CD14-positive monocyte (primary cell): ENCODE measurements around the gene CFAP90. TPM values are rescaled to one million over a fixed set of nuclear protein-coding genes. Genes with fewer than 3 reads are reported as not detected.

Experiments used
- DNase-seq, 3 donors: peaks; one replicate each; pipeline ENCODE4 v3.0.0-alpha.2; 2011 to 2022
- H2AFZ ChIP-seq: 2 replicates; pipeline ENCODE4 v1.6.0; 2012; ENCODE audit warnings: mild to moderate bottlenecking, low read depth, low read length, inconsistent platforms; ENCODE audit not compliant: insufficient read depth, poor library complexity, severe bottlenecking
- H3K27ac ChIP-seq, 2 donors: 1 replicate in 1 of 2; 2 replicates in 1 of 2; pipeline ENCODE4 v1.5.1; 2012 to 2013; ENCODE audit warnings: low read length in 2 of 2, control low read depth in 1 of 2, inconsistent platforms in 1 of 2, low read depth in 1 of 2, mild to moderate bottlenecking in 1 of 2
- H3K27me3 ChIP-seq, 2 donors: one replicate each; pipeline versions ENCODE4 v1.6.0 to v1.6.1; 2011 to 2013; ENCODE audit warnings: low read length in 2 of 2; ENCODE audit not compliant: control insufficient read depth in 2 of 2, insufficient read depth in 2 of 2
- H3K36me3 ChIP-seq, 2 donors: replicated peaks in 1 of 2; 1 replicate in 1 of 2; 2 replicates in 1 of 2; pipeline versions ENCODE4 v1.5.1 to v1.6.1; 2012 to 2013; ENCODE audit warnings: low read length in 2 of 2, control low read depth in 1 of 2, inconsistent platforms in 1 of 2, mild to moderate bottlenecking in 1 of 2; ENCODE audit not compliant: insufficient read depth in 2 of 2, control insufficient read depth in 1 of 2
- H3K4me1 ChIP-seq, 2 donors: 1 replicate in 1 of 2; 2 replicates in 1 of 2; pipeline versions ENCODE4 v1.5.1 to v1.6.1; 2012 to 2013; ENCODE audit warnings: low read length in 2 of 2, control low read depth in 1 of 2, inconsistent platforms in 1 of 2, mild to moderate bottlenecking in 1 of 2, moderate library complexity in 1 of 2; ENCODE audit not compliant: insufficient read depth in 2 of 2, control insufficient read depth in 1 of 2
- H3K4me2 ChIP-seq: replicated peaks from 2 replicates; pipeline ENCODE3; 2012; ENCODE audit warnings: low read length, moderate library complexity, mild to moderate bottlenecking; ENCODE audit not compliant: poor library complexity, severe bottlenecking; ENCODE audit errors: extremely low read depth
- H3K4me3 ChIP-seq, 3 experiments: fragments of 200-600 bp in 1 of 3; sonication (generic) in 1 of 3; replicated peaks in 1 of 3; 1 replicate in 2 of 3; 2 replicates in 1 of 3; pipeline ENCODE4 v1.5.1; 2011 to 2013; ENCODE audit warnings: low read length in 3 of 3, mild to moderate bottlenecking in 3 of 3, control low read depth in 2 of 3, low read depth in 2 of 3, inconsistent platforms in 1 of 3, moderate library complexity in 1 of 3
- H3K79me2 ChIP-seq: 2 replicates; pipeline ENCODE4 v1.6.0; 2012; ENCODE audit warnings: mild to moderate bottlenecking, control low read depth, inconsistent platforms, low read length, moderate library complexity; ENCODE audit not compliant: insufficient read depth
- H3K9ac ChIP-seq: 2 replicates; pipeline ENCODE4 v1.6.0; 2017; ENCODE audit warnings: low read length, mild to moderate bottlenecking; ENCODE audit not compliant: insufficient read depth, poor library complexity, severe bottlenecking
- H3K9me3 ChIP-seq, 2 donors: replicated peaks in 1 of 2; 1 replicate in 1 of 2; 2 replicates in 1 of 2; pipeline versions ENCODE4 v1.5.1 to v1.6.1; 2012 to 2013; ENCODE audit warnings: low read length in 2 of 2, control low read depth in 1 of 2; ENCODE audit not compliant: control insufficient read depth in 1 of 2, insufficient read depth in 1 of 2
- H4K20me1 ChIP-seq: 2 replicates; pipeline ENCODE4 v1.6.0; 2012; ENCODE audit warnings: mild to moderate bottlenecking, low read length, control low read depth, moderate library complexity; ENCODE audit not compliant: insufficient read depth
- H3K27ac Mint-ChIP-seq, 7 donors: one replicate each; pipeline ENCODE4 v1.8.0; 2020; ENCODE audit warnings: mild to moderate bottlenecking in 7 of 7, mixed read lengths in 7 of 7, moderate library complexity in 6 of 7, inconsistent platforms in 2 of 7
- H3K27me3 Mint-ChIP-seq, 3 donors: one replicate each; pipeline ENCODE4 v1.8.0; 2021 to 2022; ENCODE audit warnings: low read depth in 3 of 3, mild to moderate bottlenecking in 3 of 3, mixed read lengths in 3 of 3, moderate library complexity in 3 of 3, inconsistent platforms in 1 of 3
- H3K36me3 Mint-ChIP-seq, 2 donors: one replicate each; pipeline ENCODE4 v1.8.0; 2020; ENCODE audit warnings: mixed read lengths in 2 of 2, inconsistent platforms in 1 of 2, mild to moderate bottlenecking in 1 of 2
- H3K4me1 Mint-ChIP-seq: one replicate; pipeline ENCODE4 v1.8.0; 2020; ENCODE audit warnings: mild to moderate bottlenecking, mixed read lengths
- H3K4me3 Mint-ChIP-seq, 2 donors: one replicate each; pipeline ENCODE4 v1.8.0; 2020; ENCODE audit warnings: mild to moderate bottlenecking in 2 of 2, mixed read lengths in 2 of 2, moderate library complexity in 1 of 2
- H3K9me3 Mint-ChIP-seq, 7 donors: one replicate each; pipeline ENCODE4 v1.8.0; 2020 to 2022; ENCODE audit warnings: mixed read lengths in 7 of 7, mild to moderate bottlenecking in 6 of 7, moderate library complexity in 6 of 7, inconsistent platforms in 2 of 7
- CTCF ChIP-seq: fragments of 200-600 bp; IDR thresholded peaks from one replicate; pipeline ENCODE4 v1.8.0; 2022; ENCODE audit warnings: antibody characterized with exemption, mild to moderate bottlenecking
- WGBS: methylation state at CpG from one replicate; pipeline ENCODE4 v1.1.5; 2013; ENCODE audit warnings: missing lambda C conversion rate; ENCODE audit not compliant: insufficient coverage; 5-methylcytosine and 5-hydroxymethylcytosine counted together
- intact Hi-C, 2 donors: fragments of 100-400 bp; cut with micrococcal nuclease; formaldehyde crosslinking; loops; one replicate each; pipeline versions ENCODE4 v1.15.0 to v1.15.1; 2023
- polyA plus RNA-seq, 3 donors: library from polyadenylated mRNA; depleted of rRNA in 1 of 3; unstranded in 2 of 3; stranded (reverse) in 1 of 3; fragments of 300-500 nt in 2 of 3; fragments of >200 nt in 1 of 3; fragmentation: Illumina TruSeq in 2 of 3; gene quantifications; 1 replicate in 2 of 3; 2 replicates in 1 of 3; pipeline ENCODE4 v1.2.3, GENCODE V29; 2012 to 2021

Gene CFAP90
- polyA plus RNA-seq, 3 donors: not detected

- H3K4me1 ChIP-seq: no peaks in the 10 kb centered on the region
- no peak for DNase-seq
- H4K20me1 ChIP-seq: no peaks in the 10 kb centered on the region
- H2AFZ ChIP-seq: no peak overlapping the region
- peaks cover 44 to 54% of the 10 kb centered on the region in 2 donors for H3K36me3 ChIP-seq
- H3K36me3 Mint-ChIP-seq: peaks cover 49 to 50% of the 10 kb centered on the region in 2 donors
- peak overlapping the region in 2 of 7 donors; percentile 7 to 13 for H3K27ac Mint-ChIP-seq
- peaks cover 0 to 6% (median 2%) of the 10 kb centered on the region in 7 donors for H3K9me3 Mint-ChIP-seq
- H3K79me2 ChIP-seq: no peaks in the 10 kb centered on the region
- no peak overlapping the region for H3K4me3 Mint-ChIP-seq
- H3K4me2 ChIP-seq: no peak overlapping the region
- H3K9me3 ChIP-seq: no peaks in the 10 kb centered on the region
- H3K27ac ChIP-seq: no peak overlapping the region
- H3K9ac ChIP-seq: no peak overlapping the region
- H3K4me1 Mint-ChIP-seq: no peaks in the 10 kb centered on the region
- intact Hi-C loops: no loop called here
- peaks cover 0 to 4% (median 3%) of the 10 kb centered on the region in 3 donors for H3K27me3 Mint-ChIP-seq
- TF ChIP-seq CTCF: no peak
- H3K27me3 ChIP-seq: no peaks in the 10 kb centered on the region
- H3K4me3 ChIP-seq: no peak overlapping the region
- 20% methylated on average over 1 of the region's 9 CpGs for WGBS
These were observed 7.1 kb upstream of the CFAP90 start for GRCh38 chr5:7857926-7858632.

- Histone ChIP-seq H3K9me3 (peaks cover 0 to under 1% of the 10 kb centered on the region in 2 donors), H3K36me3 (peaks cover 38 to 47% of the 10 kb centered on the region in 2 donors), H3K4me1 (no peaks in the 10 kb centered on the region), H3K27me3 (peaks cover 2 to 4% of the 10 kb centered on the region in 2 donors), H2AFZ (no peak overlapping the region), H3K79me2 (no peaks in the 10 kb centered on the region), H3K4me3 (no peak overlapping the region), H3K4me2 (no peak overlapping the region), H3K9ac (no peak overlapping the region), H3K27ac (no peak overlapping the region), H4K20me1 (no peaks in the 10 kb centered on the region)
- Mint-ChIP-seq H3K36me3 (peaks cover 43% of the 10 kb centered on the region in 2 donors), H3K27ac (peak overlapping the region in 2 of 7 donors; percentile 25 to 68), H3K4me1 (peaks cover 2% of the 10 kb centered on the region), H3K4me3 (no peak overlapping the region), H3K9me3 (peaks cover 0 to 7% (median 2%) of the 10 kb centered on the region in 7 donors), H3K27me3 (peaks cover 2 to 8% (median 5%) of the 10 kb centered on the region in 3 donors)
- intact Hi-C loops: no loop called here
- peak; percentile 8 for TF ChIP-seq CTCF
- no peak for DNase-seq
- WGBS: 100% methylated on average over 2 of the region's 5 CpGs
These were observed 6.4 kb upstream of the CFAP90 start for GRCh38 chr5:7857361-7857760.
